ENCODE results near the gene NEK3.
"Not testable (repeated sequence)": the region's sequence is repeated elsewhere in the genome, so short reads cannot be mapped to it uniquely, and the experiment has no call there.

Gene NEK3

DNA sequence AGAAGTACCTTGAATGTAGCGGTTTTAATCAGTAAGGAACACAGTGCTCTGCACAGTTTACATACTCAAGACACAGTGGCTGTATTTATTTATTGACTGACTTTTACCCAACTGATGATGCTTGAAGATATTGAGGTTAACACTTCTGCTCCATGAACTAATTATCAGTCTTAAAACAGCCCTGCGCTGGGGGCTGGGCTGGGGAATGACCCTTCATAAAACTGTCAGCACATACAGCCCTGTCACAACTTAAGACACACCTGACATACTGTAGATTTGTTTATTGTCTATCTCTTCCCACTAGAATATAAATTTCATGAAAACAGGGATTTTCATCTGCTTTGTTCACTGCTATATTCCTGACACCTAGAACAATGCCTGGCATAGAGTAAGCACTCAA lies 41.3 kb downstream of the NEK3 start:
- no peak for DNase-seq (ENCODE audit: low read depth in 2 of 2)

DNA sequence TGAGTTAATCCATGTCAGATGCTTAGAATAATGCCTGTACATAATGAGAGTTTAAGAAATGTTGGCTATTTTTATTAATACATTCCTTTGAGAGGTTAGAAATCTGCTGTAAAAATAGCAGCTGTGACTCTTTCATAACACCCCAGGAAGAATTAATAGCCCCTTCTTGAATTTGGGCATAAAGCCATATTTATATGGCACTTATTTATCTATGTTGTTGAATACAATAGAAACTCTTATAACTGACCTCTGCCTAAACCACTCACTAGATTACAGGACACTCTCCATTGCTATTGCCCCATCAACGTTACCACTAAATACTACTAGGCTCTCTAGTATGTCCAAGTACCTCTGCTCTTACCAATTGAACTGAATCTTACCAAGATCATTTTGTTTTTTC lies 46.8 kb downstream of the NEK3 start:
- DNase-seq (ENCODE audit: low read depth in 2 of 2), result no peak

DNA sequence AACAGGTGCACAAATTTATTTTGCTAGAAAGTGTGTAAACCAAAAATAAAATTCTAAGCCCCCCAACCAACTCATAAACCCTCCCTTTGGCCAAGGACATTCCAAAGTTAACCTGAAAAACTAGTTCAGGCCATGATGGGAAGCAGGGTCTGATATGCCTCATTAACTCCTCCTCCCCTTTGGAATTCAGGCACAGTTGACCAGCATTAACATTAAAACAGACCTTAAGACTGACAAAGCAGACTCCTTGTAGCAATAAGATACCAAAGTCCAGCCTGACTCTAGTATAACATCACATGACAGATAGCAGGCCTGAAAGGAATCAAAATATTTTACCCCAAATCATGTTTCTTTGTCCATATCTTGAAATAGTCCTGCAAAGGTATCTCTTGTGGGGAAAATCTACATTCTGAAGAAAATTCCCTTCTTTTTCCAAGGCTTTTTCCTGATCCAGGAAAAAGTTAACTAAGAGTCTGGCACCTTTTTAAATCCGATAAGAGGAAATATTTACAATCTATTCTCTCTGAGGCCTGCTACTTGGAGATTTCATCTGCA lies 50.2 kb downstream of the NEK3 start:
- DNase-seq (ENCODE audit: low read depth in 2 of 2), result no peak

DNA sequence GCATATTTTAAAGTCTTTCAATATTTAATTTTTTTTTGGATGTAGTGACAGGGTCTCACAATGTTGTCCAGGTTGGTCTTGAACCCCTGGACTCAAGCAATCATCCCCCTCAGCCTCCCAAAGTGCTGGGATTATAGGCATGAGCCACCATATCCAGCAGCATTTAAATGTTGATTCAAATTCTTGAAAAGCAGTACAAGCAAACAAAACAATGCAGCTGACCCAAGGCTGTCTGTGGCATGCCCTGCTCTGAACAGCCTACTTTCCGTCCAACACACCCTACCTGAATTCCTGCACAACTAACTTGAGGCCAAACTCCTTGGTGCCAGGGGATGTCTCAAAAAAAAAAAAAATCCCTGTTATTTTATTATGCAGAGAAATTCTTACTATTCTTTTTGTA lies 53.6 kb downstream of the NEK3 start:
- no peak for DNase-seq (ENCODE audit: low read depth in 2 of 2)

DNA sequence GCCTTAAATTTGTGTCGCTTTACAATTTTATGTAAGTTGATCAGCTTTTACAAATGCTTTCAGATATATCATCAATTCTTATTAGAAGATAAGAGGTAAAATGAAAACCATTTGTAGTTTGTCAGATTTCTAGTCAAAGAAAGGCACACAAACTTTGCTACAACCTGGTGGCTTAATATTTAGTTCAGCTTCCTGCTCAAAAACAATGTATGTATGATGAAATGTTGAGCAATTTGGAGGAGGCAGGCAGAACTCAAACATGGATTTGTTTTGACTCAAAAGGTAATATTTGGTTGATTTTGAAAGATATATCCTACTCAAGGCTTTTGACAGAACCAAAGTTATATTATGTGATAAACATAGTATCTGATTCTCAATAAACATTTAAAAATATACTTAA lies 54.8 kb downstream of the NEK3 start:
- DNase-seq (ENCODE audit: low read depth in 2 of 2), result no peak

DNA sequence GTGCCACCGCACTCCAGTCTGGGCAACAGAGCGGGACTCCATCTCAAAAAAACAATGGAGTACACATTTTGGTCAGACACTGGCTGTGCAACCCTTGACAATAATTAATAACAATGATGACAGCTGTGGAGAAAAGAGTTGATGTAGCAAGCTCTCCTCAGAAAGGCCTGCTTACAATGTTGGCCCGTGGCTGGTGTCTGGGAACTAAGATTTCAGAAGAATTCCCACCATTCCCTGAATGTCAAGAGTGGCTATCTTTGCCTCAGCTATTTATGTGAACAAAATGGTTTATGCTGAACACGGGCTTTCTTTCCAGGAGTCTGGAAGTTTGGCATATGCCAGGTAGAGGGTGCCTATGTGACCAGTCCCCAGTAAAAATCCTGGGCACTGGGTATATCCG lies 56.0 kb downstream of the NEK3 start:
- DNase-seq (ENCODE audit: low read depth in 2 of 2), result no peak

DNA sequence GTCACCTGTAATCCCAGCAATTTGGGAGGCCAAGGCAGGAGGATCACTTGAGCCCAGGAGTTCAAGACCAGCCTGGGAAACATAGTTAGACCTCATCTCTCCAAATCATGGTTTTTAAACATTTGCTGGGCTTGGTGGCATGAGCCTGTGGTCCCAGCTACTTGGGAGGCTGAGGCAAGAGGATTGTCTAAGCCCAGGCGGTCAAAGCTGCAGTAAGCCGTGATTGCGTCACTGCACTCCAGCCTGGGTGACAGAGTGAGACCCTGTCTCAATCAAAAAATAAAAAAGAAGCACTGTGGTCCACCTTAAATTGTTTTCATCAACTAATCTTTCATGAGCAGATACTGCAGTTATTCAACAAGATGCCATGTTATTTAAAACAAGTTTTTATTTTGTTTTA lies 57.0 kb downstream of the NEK3 start:
- not testable (repeated sequence) for DNase-seq (ENCODE audit: low read depth in 2 of 2)

DNA sequence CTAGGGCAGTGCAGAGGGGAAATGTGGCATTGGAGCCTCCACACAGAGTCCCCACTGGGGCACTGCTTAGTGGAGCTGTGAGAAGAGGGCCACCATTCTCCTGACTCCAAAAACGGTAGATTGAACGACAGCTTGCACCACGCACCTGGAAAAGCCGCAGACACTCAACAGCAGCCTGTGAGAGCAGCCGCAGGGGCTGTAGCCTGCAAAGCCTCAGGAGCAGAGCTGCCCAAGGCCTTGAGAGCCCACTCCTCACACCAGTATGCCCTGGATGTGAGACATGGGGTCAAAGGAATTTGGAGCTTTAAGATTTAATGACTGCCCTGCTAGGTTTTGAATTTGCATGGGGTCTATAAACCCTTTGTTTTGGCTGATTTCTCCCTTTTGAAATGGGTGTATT lies 62.2 kb downstream of the NEK3 start:
- no peak for DNase-seq (ENCODE audit: low read depth in 2 of 2)

DNA sequence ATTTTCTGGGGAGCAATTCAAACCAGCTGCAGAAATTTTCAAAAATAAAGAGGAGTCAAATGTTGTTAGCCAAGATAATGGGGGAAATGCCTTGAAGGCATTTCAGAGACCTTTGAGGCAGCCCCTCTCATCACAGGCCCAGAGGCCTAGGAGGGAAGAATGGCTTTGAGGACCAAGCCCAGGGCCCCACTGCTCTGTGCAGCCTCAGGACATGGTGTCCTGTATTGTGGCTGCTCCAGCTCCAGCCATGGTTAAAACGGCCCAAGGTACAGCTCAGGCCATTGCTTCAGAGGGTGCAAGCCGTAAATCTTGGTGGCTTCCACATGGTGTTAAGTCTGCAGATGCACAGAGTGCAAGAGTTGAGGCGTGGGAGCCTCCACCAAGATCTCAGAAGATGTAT lies 62.6 kb downstream of the NEK3 start:
- no peak for DNase-seq (ENCODE audit: low read depth in 2 of 2)

DNA sequence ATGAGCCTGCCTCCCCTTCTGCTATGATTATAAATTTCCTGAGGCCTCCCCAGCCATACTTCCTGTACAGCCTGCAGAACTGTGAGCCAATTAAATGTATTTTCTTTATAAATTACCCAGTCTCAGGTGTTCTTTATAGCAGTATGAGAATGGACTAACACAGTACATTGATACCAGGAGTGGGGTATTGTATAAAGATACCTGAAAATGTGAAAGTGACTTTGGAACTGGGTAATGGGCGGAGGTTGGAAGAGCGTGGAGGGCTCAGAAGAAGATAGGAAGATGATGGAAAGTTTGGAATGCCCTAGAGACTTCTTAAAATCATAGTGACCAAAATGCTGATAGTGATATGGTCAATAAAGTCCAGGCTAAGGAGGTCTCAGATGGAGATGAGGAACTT lies 63.3 kb downstream of the NEK3 start:
- DNase-seq (ENCODE audit: low read depth in 2 of 2), result no peak

DNA sequence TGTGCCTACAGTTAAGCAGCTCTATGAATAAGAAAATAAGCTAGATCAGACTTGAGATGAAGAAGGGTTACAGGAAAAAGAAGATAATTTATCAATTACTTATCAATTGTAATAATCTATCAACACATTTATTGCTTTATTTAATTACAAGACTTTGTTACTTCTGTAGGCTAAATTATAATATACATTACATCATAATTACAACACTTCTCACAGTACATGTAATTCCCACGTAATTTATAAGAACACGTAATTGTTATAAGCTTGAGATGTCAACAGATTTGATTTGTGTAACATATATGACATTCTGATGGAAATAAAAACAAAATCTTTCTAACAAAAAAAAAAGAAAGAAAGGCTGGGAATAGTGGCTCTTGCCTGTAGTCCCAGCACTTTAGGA lies 67.3 kb downstream of the NEK3 start:
- DNase-seq (ENCODE audit: low read depth in 2 of 2), result no peak

DNA sequence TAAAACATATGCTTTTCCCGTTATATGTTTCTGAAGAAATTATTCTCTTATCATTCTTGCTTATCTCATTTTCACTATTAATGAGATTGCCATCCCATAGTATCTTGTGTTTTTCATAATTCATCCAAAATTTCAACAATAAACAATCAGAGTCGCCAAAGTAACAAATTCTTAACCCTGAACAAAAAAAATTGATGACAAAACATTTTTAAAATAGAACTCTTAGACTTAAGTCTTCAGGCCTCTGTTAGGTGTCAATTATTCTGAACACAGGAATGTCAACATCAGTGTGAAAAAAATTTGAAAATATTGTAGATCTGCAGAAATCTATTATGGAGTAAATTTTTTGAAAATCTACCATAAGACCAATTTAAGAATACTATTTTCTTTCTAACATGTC lies 67.9 kb downstream of the NEK3 start:
- DNase-seq (ENCODE audit: low read depth in 2 of 2), result no peak

DNA sequence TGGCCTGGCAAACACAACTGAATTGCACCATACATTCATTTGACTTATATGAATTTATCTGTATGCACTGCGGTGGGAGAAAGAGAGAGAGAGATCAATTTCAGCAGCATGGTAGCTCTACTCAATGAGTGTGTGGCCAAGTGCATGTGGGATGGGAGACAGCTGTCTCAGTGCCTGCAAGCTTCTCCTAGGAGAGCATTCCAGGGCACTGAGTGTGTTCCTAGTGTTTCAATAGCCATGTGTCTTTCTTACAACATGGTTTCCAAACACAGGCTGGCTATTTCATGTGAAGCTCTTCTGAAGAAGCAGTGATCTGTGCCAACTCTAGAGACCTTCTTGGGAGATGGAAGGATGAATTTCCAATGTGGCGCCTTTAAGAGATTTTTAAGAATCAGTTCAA lies 74.0 kb downstream of the NEK3 start:
- DNase-seq (ENCODE audit: low read depth in 2 of 2), result no peak

DNA sequence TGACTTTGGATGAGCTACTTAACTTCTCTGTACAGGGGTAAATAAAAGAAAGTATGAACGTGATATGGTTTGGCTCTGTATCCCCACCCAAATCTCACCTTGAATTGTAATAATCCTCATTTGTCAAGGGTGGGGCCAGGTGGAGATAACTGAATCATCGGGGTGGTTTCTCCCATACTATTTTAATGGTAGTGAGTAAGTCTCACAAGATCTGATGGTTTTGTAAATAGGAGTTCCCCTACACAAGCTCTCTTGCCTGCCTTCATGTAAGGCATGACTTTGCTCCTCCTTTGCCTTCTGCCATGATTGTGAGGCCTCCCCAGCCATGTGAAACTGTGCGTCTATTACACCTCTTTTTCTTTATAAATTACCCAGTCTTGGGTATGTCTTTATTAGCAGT lies 74.4 kb downstream of the NEK3 start:
- not testable (repeated sequence) for DNase-seq (ENCODE audit: low read depth in 2 of 2)
